ENCODE measurements around the gene MRTFB. TPM values are rescaled to one million over a fixed set of nuclear protein-coding genes. Genes with fewer than 3 reads are reported as not detected.

MRTFB gene
- polyA plus RNA-seq, 1 experiment, result 6.2 TPM

DNA sequence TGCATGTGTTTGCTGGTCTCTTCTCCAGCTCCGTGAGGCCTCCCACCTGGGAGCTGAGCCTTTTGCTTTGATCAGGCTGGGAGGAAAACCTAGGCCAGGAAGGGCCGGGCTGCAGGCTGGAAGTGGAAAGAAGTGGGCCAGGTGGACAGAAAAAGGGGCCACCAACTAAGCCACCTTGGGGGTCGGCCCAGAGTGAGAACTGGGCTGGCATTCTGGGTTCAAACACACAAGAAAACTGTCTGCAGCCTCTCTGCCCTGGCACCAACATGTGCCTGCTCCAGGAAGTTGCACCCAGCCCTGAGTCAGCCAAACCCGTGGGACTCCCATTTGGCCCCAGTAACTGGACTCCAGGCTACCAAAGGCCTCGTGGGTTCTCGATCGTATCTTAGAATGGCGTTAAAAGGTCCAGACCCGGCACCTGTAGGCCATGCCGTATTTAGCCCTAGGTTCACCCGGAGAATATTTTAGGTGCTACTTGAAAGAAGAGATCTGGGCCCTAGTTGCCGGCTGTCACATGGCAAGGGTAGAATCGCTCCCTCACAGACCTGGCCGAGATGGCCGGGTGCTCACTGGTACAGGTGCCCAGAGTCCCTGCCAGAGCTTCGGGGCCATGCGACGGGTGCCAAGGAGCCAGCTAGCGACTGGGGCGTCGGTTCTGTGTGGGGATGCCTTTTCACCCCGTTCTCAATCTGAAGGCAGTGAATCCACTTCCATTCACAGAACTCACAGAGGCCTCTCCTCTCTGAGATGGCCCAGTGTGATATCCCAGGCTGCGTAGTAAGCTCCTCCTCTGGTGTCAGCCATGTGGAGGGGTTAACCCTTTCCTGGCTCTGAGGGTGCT, 236.6 kb downstream of the MRTFB start:
- no peak for DNase-seq (ENCODE audit: low read depth)
- no peak overlapping the region for H3K4me3 ChIP-seq (ENCODE audit: low read depth, low read length)
- H3K27me3 ChIP-seq (ENCODE audit: control insufficient read depth, insufficient read depth, low read length), result no peaks in the 10 kb centered on the region
- H3K36me3 ChIP-seq (ENCODE audit: control insufficient read depth, insufficient read depth, low read length), result no peaks in the 10 kb centered on the region; the same call in 1 of the 2 replicates
- ChIA-PET POLR2A (no interaction called here), CTCF (interaction anchor here (1.1 to 1.3 kb wide), 3 partner anchors 36 to 221 kb away, joined by 3 to 5 read pairs (median 3); no protein-coding TSS in a partner anchor)
- TF ChIP-seq, protein P1, sequence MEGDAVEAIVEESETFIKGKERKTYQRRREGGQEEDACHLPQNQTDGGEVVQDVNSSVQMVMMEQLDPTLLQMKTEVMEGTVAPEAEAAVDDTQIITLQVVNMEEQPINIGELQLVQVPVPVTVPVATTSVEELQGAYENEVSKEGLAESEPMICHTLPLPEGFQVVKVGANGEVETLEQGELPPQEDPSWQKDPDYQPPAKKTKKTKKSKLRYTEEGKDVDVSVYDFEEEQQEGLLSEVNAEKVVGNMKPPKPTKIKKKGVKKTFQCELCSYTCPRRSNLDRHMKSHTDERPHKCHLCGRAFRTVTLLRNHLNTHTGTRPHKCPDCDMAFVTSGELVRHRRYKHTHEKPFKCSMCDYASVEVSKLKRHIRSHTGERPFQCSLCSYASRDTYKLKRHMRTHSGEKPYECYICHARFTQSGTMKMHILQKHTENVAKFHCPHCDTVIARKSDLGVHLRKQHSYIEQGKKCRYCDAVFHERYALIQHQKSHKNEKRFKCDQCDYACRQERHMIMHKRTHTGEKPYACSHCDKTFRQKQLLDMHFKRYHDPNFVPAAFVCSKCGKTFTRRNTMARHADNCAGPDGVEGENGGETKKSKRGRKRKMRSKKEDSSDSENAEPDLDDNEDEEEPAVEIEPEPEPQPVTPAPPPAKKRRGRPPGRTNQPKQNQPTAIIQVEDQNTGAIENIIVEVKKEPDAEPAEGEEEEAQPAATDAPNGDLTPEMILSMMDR (IDR thresholded peaks at IDR 0.05; ENCODE audit: insufficient read depth, low read depth, low read length), result no peak

DNA sequence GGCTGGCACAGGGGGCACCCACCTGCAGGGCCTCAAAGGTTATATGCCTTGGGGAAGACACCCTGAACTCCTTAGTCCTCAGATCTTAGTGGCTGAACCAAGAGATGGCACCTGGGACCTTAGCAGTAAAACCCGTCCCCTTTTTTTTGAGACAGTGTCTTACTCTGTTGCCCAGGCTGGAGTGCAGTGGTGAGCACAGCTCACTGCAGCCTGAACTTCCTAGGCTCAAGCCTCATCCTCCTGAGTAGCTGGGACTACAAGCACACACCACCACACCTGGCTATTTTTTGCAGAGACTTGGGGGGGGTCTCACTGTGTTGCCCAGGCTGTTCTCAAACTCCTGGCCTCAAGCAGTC, 237.2 kb downstream of the MRTFB start:
- Histone ChIP-seq H3K36me3 (ENCODE audit: control insufficient read depth, insufficient read depth, low read length) (no peaks in the 10 kb centered on the region; the same call in 1 of the 2 replicates), H3K4me3 (ENCODE audit: low read depth, low read length) (no peak overlapping the region), H3K27me3 (ENCODE audit: control insufficient read depth, insufficient read depth, low read length) (no peaks in the 10 kb centered on the region)
- TF ChIP-seq, protein P1 (IDR thresholded peaks at IDR 0.05; ENCODE audit: insufficient read depth, low read depth, low read length), result no peak
- ChIA-PET CTCF (interaction anchor here (1.1 to 1.3 kb wide), 4 partner anchors 26 to 220 kb away, joined by 3 to 5 read pairs (median 4); no protein-coding TSS in a partner anchor), POLR2A (no interaction called here)
- DNase-seq (ENCODE audit: low read depth), result no peak

DNA sequence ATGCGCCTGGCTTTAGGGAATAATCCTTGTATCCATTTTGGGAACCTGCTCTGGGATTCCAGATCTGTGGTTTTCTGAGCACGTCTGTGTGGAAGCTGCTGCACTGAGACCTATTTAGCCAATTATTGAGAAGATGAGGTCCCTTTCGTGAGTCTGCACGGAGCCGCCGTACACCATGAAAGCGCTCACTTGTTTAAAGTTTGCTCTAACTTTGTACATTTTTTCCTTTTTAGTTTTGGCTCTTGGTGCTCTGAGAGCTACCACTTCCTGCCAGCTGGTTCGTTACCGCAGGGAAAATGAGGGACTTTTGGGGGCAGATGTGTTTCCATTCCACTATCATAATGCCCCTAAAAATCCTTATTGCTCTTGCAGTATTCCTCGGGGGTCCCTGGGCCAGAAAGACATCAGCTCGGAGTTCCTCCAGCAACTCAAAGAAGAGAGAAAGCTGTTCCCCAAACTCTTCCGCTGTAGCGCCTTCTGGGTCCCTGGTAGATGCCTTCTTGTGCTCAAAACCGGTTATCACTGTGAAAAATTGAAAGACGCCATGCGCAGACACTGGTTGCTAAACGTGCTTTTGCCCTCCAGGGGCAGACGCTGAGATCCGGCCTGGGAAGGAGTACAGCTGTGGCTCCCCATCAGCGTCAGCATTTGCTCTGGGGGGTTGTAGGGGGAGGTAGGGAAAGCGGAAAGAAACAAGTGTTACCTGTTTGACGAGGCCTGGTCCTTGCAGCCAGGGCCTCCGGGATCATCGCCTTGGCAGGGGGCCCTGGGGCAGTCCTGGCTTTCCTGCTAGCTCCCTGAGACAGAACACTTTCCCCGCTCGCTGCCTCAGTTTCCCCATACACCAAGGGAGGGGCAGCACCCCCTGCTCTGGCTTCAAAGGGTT, 238.1 kb downstream of the MRTFB start:
- H3K36me3 ChIP-seq (ENCODE audit: control insufficient read depth, insufficient read depth, low read length), result no peaks in the 10 kb centered on the region; the same call in 1 of the 2 replicates
- ChIA-PET CTCF (interaction anchor here (0.6 to 2.1 kb wide), 13 partner anchors 8 to 221 kb away, joined by 3 to 10 read pairs (median 3); no protein-coding TSS in a partner anchor), POLR2A (interaction anchor here (0.6 kb wide), 1 partner anchor 9 kb away, joined by 3 read pairs; no protein-coding TSS in a partner anchor)
- H3K4me3 ChIP-seq (ENCODE audit: low read depth, low read length), result peak overlapping the region; percentile 22
- no peaks in the 10 kb centered on the region for H3K27me3 ChIP-seq (ENCODE audit: control insufficient read depth, insufficient read depth, low read length)
- DNase-seq (ENCODE audit: low read depth), result no peak
- TF ChIP-seq, protein P1 (IDR thresholded peaks at IDR 0.05; ENCODE audit: insufficient read depth, low read depth, low read length), result peak; percentile 51

DNA sequence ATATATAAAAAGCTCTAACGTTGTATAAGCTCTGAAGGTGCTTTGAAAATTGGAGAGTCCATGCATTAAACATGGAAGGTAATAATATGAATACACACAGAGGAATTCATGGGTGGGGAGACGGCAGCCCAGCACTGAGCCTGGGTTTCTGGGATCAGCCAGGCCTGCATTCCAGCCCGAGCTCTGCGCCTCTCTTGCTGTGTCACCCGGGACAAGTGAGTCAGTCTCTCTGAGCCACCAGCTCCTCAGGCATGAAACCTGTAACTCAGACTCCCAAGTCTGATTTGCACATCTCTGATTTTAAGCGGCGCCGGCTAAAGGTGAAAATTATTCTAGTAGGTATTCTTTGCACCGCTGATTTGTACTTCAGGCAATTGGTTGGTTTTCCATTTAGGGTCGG, 238.8 kb downstream of the MRTFB start:
- TF ChIP-seq, protein P1 (IDR thresholded peaks at IDR 0.05; ENCODE audit: insufficient read depth, low read depth, low read length), result no peak
- CTCF ChIA-PET, result interaction anchor here (0.8 to 2.1 kb wide), 7 partner anchors 9 to 221 kb away, joined by 3 to 10 read pairs (median 5); no protein-coding TSS in a partner anchor
- Histone ChIP-seq H3K27me3 (ENCODE audit: control insufficient read depth, insufficient read depth, low read length) (no peaks in the 10 kb centered on the region), H3K4me3 (ENCODE audit: low read depth, low read length) (no peak overlapping the region), H3K36me3 (ENCODE audit: control insufficient read depth, insufficient read depth, low read length) (no peaks in the 10 kb centered on the region; the same call in 1 of the 2 replicates)
- no peak for DNase-seq (ENCODE audit: low read depth)
- POLR2A ChIA-PET, result interaction anchor here (0.6 kb wide), 1 partner anchor 9 kb away, joined by 3 read pairs; no protein-coding TSS in a partner anchor
